DMS153 treated with DMSO at 0.1 percent for 48 hours (cell line): ENCODE data around the gene MDN1.

ENCODE experiments used
- DNase-seq: peaks from one replicate; lab custom pipeline; 2025; ENCODE audit not compliant: unreplicated experiment; lab: John Stamatoyannopoulos, UW

The MDN1 gene

DNA sequence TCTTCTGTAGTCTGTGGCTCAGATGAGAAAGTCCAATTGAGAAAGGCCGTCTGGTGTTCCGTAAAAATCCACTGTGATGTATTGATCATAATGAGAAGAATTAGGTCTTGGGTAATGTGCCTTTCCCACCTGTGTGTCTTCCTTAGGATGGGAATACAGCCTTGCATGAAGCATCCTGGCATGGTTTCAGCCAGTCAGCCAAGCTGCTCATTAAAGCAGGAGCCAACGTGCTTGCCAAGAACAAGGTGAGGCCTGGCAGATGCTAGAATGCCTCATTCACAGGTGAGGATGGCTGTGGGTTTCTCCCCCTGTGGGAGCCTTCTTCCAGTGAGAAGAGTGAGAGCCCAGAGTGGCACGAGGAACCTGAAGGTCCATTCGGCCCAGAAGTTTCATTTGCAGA lies 213.7 kb downstream of the MDN1 start:
- DNase-seq = no peak

DNA sequence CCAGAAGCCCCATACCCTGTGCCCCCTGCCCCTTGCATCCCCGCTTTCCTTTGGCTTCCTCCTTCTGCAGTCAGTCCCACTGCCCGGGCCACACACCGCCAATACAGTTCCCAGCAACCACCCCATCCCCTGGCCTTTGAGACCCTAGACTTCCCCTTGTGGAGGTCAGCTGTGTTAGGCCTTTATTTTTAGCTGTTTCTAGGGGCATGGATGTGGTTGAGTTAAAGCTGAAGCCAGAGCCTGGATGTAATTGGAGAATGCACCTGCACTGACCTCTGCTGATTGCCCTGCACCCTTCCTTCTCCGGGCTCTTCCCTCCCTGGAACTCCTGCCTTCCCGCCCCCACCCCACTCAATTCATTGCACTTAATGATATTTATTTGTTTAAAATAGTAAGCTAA lies 214.9 kb downstream of the MDN1 start:
- DNase-seq = no peak

DNA sequence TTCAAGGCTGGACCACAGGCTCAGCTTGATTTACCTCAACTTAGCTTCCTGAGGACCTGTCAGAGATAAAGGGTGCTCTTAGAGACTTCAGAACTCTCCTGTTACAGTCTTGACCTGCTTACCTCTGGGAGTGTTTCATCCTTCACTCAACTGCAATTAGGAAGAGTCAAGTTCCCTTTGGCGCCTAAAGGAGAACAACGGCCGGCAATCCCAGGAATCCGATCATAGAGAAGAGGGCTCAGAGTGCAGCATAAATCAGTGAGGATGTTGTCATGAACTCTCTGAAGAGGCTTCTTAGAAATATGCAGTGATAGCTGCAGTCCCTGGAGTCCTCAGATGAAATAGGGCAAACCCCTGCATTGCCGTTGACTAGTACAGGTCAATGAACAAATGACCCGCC lies 217.4 kb downstream of the MDN1 start:
- DNase-seq = no peak

DNA sequence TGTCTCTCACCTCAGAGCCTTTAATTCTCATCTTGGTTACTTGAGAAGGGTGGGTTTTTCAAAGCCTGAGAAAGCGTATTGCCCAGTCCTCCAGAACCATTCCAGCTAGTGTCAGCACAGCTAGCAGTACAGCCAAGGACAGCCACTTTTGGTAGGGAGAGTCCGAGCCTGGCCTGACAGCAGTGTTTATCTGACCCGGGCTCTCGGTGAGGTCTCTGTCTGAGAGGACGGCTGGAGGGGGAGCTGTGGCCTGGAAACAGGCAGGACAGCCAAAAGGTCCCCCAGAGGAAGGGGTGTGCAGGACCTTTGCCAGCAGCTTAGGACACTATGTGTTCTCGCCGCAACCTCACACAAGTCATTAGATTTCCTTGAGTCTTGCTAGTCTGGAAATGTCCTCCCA lies 219.9 kb downstream of the MDN1 start:
- no peak for DNase-seq

DNA sequence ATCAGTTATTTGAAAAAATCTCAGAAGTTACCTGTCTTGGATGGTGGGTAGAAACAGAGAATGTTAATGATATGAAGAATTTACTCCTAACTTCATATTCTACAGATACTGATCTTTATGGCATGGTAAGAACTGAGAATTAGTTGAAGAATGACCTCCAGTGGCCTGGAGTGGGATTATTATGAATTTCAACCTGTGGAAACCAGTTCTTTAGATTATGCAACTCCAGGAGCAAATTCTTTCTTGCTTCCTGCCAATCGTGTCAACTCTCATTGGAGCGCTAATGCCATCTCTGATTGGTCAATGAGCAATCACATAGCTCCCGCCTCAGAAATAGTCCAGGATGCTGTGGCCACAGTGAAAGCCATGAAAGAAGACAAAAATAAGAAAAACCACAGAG lies 221.6 kb downstream of the MDN1 start:
- peak; percentile 63 for DNase-seq

DNA sequence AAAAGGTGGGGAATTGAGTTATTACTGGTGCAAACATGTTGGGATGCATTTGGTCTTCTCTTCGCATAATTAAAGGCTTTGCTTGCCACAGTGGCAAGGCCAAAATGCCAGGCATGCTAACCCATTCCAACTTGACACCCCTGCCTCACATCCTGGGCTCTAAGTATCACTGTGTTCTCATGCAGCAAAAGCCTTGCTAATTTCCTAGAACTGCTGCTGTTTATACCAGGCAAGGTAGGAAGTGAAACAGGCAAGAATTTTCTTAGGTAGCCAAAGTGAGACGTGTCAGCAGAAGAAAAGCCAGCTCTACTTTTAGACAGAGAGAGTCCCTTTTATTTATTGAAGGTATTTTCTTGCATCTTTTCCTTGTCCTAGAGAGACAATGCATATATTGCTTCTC lies 222.2 kb downstream of the MDN1 start:
- DNase-seq = no peak

DNA sequence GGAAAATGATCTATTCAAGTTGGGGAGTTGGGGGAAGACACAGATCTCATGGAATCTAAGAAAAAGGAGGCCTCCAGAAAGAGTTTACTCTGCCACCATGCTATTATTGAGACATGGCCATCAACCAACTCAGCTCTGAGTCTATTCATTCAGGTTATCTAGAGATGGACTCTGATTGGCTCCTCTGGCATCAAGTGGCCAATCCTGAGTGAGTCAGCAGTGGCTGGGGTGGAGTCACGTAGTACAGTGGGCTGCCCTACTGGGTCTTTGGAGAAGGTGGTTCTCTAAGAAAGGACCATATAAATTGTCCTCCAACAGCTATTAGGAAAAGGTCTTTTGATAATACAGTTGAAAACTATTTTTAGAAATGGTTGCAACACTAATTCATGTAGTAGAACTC lies 223.1 kb downstream of the MDN1 start:
- DNase-seq = no peak

DNA sequence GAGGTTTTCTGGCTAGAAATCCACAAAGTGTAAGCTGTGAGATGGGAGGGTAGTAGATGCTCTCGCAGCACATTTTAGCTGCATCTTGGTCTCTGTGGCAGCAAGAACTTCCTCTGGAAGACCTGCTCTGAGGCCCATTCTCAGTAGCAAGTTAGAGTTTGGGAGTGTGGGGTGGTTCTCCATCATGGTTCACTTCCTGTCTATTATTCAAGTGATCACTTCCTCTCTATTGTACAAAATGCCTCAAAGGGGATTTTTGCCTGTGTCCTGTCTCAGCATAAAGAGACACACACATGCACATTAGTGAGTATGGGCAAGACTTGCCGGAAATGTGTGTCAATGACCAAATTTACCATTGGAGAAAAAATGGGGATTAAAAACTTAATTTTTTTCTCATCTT lies 223.5 kb downstream of the MDN1 start:
- DNase-seq = peak; percentile 19
